Amniotic stem cell (primary cell): ENCODE measurements around the gene SRGAP1.
"Not testable (repeated sequence)": the region's sequence is repeated elsewhere in the genome, so short reads cannot be mapped to it uniquely, and the experiment has no call there.

Experiments used
- DNase-seq: peaks from one replicate; lab custom pipeline; 2025; lab: John Stamatoyannopoulos, UW

SRGAP1 gene

DNA sequence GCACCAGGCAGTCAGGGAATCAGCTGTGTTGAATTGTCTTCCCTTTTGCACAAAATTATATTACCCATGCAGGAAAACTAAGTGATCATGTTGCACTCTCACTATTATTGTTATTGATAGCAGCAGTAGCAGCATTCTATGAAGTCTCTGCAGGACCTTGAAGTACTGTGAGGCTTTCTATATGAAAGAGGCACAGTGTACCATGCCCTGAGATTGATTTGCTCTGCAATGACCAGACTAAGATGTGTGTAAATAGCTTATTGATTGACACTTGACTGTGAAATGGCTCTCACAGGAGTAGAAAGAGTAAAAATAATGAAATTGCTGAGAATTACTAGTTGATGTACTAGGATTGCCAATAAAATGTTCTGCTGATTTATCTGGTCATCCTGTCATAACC lies 277.7 kb downstream of the SRGAP1 start:
- DNase-seq = no peak

DNA sequence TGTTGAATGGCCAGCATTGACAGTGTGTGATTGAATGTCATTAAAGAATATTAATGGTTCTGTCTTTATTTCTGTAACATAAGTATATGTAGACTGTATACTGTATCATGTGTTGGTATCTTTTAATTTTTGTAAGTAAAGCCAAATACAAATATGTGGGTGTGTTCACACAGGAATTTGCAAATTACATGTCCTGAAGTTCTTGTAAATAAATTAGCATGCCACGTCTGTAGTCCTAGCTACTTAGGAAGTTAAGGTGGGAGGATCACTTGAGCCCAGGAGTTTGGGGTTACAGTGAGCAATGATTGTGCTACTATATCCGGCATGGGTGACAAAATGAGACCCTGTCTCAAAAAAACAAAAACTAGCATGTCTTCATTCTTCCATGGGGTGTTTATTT lies 278.5 kb downstream of the SRGAP1 start:
- DNase-seq = no peak

DNA sequence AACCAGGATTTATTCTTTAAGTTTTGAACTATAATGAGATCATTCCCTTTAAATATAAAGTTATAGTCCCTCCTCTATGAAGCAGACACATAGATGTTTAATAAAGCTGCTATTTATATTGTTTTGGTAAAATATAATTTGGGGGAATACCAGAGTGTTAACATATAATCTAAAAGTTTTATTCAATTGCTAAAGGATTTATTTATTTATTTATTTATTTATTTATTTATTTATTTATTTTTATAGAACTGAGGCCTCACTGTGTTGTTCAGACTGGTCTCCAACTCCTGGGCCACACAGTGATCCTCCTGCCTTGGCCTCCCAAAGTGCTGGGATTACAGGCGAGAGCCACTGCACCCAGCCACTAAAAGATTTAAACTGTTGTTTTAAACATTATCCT lies 278.9 kb downstream of the SRGAP1 start:
- no peak for DNase-seq

DNA sequence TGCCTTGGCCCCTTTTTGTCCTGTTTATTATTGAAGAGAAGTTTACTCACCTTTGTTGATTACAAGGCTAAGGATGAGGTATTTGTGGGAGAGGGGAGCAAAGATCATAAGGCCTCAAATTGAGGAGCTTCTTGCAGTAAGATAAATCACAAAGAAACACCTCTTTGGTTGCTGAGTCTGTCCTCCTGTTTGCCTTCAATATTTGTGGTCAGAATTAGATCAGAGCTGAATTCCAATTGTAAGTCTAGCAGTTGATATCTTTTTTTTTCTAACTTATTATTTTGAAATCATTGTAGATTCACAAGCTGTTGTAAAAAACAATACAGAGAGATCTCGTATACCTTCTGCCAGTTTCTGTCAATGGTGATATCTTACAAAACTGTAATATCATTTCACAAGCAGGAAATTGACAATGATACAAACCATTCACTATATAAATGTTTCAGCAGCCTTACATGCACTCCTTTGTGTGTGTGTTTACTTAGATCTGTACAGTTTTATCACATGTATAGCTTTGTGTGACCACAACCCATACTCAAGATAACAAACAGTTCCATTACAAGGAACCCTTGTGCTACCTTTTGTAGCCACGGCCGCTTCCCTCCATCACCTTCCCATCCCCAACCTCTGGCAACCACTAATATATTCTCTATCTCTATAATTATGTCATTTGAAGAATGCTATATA lies 280.2 kb downstream of the SRGAP1 start:
- DNase-seq = no peak

DNA sequence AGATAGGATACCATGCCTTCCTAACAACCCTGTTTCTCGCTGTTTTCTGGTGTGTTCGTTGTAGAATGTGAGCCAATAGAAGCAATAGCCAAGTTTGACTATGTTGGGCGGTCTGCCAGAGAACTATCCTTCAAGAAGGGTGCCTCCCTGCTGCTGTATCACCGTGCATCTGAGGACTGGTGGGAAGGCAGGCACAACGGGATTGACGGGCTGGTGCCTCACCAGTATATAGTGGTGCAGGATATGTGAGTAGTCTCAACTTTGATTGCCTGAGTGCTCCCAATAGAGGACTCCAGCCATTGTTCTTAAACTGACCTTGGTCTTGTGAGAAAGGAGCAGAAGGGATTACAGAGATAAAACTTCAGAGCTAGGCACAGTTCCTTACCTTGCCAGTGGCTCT lies 281.4 kb downstream of the SRGAP1 start:
- DNase-seq = no peak

DNA sequence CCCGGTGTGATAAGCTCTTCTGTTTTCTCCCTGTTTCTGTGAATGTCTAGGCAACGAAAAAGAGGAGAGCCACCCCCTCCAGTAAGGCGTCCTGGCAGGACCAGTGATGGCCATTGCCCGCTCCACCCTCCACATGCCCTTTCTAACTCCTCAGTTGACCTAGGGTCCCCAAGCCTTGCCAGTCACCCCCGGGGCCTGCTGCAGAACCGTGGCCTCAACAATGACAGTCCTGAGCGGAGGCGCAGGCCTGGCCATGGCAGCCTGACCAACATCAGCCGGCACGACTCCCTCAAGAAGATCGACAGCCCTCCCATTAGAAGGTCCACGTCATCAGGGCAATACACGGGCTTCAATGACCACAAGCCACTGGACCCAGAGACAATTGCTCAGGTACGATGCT lies 283.3 kb downstream of the SRGAP1 start:
- no peak for DNase-seq

DNA sequence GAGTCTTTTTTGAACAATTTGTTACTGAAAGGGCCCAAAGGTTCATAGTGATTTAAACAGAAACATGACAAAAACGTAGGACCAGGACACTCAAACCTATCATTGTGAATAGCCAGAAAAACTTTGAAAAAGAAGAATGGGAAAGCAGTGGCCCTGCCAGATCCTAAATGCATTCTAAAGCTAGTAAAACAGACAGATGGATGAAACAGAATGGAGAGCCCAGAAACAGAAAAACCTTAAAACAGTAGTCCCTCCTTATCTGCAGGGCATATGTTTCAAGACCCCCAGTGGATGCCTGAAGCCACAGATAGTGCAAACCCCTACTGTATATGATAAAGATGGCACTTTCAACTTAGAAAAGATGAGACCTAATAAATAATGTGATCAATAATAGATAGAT lies 283.9 kb downstream of the SRGAP1 start:
- DNase-seq = no peak

DNA sequence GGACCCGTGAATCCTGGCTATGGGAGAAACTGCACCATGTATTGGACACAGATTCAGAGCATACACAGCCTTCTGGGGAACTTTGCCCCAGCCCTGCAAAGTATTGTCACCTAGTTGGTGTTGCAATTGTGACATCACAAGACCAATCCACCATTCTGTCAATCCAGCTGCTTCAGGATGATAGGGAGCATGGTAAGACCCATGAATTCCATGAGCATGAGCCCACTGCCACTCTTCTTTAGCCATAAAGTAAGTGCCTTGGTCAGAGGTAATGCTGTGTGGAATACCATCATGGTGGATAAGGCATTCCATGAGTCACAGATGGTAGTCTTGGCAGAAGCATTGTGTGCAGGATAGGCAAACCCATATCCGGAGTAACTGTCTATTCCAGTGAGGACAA lies 286.0 kb downstream of the SRGAP1 start:
- DNase-seq = not testable (repeated sequence)

DNA sequence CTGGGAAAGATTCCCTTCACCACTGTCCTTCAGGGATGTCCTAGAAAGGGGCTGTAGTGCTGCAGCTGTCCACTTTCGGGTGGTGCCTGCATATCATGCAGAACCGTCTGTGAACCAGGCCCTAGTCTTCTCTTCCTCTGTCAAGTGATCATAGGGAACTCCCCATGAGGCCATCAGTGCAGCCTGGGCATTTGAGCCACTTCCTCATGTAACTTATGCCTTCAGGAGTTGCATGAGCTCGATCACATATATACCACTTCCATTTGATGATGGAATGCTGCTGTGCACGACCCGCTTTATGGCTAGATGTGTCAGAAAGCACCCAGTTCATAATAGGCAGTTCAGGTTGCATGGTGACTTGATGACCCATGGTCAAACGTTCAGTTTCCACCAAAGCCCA lies 287.0 kb downstream of the SRGAP1 start:
- DNase-seq = not testable (repeated sequence)

DNA sequence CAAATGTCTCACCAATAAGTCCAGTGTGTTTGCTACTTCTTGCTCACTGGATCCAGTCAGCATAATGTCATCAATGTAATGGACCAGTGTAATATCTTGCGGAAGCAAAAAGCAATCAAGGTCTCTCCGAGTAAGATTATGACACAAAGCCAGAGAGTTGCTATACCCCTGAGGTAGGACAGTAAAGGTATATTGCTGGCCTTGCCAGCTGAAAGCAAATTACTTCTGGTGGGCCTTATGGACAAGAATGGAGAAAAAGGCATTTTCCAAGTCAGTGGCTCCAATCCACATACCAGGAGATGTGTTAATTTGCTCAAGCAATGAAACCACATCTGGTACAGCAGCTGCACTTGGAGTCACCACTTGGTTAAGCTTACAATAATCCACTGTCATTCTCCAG lies 288.2 kb downstream of the SRGAP1 start:
- not testable (repeated sequence) for DNase-seq

DNA sequence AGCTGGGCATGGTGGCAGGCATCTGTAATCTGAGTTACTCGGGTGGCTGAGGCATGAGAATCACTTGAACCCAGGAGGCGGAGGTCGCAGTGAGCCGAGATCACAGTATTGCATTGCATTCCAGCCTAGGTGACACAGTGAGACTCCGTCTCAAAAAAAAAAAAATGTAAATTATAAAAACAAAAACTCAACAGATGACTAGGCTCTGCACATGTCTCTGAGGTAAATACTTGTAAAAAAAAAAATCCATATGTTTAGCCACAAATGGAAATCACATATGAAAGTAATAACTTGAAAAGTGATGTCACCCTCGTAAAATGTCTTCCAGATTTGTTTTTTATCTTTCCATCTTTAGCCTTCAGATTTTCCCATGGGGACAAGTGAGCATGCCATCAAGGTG lies 292.6 kb downstream of the SRGAP1 start:
- no peak for DNase-seq

DNA sequence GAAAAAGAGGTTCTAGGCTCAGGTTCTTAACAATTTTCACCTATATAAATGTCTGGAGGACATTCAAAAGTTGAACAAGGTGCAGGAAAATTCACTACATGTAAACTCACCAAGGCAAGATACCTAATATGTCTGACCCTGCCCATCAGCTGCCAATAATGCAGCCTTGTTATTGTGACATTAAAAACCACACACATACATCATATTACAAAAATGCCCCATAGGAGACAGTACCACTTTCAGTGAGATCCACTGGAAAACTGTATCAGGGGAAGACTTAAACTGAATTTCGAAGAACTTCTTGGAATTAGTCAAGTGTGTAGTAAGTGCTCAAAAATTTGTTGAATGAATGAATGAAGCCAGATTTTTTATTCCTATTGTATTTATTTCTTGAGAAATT lies 294.5 kb downstream of the SRGAP1 start:
- no peak for DNase-seq

DNA sequence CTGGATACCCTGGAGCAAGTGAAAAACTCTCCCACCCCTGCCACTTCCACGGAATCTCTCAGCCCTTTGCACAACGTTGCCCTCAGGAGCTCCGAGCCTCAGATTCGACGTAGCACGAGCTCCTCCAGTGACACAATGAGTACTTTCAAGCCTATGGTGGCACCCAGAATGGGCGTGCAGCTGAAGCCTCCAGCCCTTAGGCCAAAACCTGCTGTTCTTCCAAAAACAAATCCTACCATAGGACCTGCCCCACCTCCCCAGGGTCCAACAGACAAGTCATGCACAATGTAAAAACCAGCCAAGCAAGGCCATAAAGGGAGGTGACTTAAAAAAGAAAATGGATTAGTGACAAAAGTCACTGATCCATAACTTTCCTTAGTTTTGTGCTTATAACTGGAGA lies 297.9 kb downstream of the SRGAP1 start:
- DNase-seq = no peak

DNA sequence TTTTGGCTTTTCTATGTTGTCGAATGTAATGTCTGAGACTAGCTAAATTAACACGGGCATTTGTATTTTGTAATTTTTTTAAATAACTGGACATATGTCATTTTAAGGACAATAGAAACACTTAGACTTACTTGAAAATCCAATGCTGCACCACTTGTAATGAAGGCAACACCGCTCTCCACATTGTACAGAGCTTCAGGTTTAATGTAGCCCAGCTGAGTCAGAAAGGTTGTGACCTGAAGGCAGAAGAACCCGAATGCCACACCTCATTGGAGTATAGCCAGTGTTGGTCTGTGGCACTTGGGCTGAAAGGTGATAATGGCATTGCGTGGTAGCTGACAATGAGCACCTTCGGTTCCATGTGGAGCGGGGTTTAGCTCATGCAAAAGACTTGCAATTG lies 298.3 kb downstream of the SRGAP1 start:
- no peak for DNase-seq

DNA sequence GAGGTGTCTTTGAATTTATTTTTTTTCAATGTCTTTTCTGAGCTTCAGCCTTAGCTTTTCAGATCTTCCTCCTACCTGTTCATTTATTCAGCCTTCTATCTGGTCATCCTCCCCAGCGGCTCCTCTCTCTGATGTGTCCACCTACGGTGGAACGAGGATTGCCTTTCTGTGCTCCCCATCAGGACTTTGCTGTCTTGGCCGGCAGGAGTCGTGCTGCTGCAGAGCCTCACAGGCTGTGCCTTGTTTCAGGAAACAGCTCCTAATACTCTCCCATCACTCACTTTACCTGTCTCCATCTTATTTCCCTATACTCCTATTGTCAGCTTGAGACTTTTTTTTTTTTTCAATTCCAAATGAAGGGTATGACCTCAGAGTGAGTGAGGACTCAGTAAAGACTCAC lies 300.7 kb downstream of the SRGAP1 start:
- no peak for DNase-seq

DNA sequence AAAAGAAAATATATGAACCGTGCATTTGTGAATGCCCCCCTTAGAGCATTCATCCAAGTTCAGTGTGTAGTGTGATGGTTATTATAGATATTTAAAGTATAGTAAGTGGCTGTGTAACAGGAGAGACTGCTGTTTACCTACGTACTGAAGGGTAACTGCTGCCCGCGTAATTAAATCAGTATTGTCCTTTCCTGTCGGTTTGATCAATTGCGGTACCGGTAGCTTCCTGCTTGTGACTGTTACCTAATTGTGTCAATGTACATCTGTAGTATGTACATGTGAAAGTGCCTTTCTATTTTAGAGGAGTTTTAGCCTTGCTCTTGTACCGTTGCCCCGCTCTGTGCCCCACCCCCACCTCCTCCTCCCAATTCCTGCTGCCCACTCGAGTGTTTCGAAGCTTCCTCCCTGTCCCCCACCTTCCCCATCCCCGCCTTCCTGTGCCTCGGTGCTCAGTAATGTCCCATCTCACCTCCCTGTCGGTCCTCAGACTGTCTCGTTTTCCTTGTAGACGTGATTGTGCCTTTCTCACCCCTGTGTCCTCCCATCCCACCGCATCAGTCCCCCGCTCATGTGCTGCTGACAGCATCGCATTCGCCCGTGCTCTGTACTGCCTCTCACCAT lies 302.6 kb downstream of the SRGAP1 start:
- DNase-seq = no peak

DNA sequence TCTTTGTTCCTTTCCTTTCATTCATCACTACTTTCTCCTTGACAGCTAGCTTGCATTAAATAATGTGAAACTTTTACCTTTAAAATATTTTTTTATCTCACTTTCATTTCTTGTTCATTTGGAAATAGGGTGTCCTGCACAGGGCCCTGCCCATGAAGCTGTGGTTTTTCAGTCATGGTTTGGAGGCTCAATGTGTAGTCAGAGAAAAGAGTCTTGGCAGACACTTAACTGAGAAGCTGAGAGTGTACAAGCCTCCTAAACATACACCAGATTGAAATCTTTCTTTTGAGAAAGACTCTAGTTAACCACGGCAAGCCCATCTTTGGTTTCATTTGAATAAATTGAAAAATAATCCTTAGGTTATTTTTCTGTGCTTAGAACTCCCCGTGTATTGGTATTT lies 303.4 kb downstream of the SRGAP1 start:
- no peak for DNase-seq

DNA sequence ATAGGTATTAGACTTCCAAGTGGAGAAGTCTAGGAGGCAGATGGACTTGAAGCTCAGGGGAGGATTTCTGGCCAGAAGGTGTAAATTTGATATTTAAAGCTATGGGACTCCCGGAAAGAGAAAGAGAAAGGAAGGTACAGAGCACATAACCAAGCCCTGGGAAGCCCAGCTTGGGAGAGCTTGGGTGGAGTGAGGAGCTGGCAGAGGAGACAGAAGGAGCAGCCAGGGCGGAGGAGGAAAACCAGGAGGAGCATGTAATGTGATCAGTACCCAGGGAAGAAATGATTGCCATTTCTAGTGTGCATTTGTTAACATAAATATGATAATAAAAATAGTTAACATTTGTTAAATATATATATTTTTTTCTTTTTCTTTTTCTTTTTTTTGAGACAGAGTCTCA lies 310.2 kb downstream of the SRGAP1 start:
- DNase-seq = no peak

DNA sequence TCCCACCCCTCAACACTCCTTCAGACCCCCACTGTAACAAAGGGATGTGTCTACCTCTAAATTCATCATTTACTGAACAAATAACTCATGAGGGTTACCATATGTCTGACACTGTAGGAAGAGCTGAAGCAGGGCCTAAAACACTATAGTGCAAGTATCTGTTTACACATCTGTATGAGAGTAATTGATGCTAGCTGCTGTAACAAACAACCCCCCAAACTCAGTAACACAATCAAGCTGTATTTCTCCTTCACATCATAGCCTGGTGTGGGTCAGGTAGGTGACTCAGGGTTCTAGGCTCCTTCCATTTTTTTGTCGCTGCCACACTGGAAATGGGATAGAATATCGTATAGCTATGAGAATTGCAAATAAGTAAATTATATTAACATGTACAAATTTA lies 312.6 kb downstream of the SRGAP1 start:
- no peak for DNase-seq

DNA sequence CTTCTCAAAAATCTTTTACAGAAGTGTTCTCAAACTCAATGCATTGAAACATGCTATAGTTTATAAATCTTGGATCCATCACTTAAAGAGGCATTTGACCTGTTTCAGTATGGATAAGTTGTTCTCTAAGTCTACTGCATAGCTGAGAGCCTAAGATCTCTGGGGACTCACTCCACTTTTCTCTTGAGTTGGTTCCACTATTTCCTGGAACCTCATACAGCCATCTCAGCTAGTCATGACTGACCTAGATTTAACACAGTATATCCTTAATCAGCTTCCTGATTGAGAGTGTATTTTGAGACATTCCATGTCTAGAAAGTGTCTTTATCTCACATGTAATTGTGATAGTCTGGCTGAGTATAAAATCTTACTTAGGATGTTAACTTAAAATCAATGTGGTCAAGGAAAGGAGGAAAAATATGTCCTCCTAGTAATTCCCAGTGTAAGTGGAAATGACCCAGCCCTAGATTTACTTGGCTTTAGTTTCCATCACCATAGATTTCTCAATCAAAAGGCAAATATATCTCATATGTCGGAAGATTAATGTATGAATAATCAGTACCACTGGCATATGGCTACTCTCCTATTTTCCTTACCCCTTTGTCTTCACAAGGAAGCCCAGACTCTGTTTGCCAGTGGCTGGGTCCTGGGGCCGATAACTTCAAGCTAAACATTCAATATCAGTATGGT lies 315.7 kb downstream of the SRGAP1 start:
- no peak for DNase-seq

DNA sequence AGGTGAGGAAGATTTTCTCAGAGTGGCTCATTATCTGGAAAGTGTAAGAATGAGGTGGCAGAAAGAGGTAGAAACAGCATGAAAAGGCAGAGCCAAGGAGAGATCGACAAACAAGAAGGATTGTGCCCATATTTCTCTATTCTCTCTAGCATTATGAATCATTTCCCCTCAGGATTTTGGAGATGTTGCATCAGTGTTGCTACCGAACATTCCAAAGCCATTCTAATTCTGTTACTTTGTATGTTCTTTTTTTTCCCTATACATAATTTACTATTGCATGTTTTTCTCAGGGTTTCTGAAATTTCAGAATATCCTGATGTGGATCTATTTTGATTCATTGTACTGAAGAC lies 316.2 kb downstream of the SRGAP1 start:
- DNase-seq = no peak

DNA sequence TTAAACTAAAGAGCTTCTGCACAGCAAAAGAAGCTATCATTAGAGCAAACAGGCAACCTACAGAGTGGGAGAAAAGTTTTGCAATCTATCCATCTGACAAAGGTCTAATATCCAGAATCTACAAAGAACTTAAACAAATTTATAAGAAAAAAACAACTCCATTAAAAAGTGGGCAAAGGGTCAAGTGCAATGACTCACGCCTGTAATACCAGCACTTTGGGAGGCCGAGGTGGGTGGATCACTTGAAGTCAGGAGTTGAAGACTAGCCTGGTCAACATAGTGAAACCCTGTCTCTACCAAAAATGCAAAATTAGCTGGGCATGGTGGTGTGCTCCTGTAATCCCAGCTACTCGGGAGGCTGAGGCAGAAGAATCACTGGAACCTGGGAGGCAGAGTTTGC lies 322.1 kb downstream of the SRGAP1 start:
- DNase-seq = not testable (repeated sequence)

DNA sequence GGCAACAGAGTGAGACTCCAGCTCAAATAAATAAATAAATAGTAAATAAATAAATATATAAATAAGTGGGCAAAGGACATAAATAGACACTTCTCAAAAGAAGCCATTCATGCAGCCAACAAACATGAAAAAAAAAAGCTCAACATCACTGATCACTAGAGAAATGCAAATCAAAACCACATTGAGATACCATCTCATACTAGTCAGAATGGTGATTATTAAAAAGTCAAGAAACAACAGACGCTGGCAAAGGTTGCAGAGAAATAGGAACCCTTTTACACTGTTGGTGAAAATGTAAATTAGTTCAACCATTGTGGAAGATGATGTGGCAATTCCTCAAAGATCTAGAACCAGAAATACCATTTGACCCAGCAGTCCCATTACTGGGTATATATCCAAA lies 322.5 kb downstream of the SRGAP1 start:
- DNase-seq = not testable (repeated sequence)

DNA sequence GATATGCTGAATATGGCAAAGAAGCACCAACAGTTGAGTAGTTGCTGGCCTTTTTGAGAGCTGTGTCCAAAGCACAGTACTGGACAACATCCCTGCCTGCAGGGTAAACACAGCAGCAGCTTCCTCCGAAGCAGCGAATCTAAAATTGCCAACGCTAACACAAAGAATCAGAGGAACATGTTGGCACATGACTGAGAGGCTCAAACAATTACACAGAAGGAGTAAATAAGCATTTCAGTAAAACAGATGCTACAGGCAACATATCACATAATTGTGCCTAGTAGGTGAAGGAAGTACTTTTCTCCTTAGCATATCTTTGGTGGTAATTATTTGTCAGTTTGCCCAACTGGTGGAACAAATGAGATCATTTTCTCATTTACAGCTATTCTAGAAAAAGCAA lies 325.5 kb downstream of the SRGAP1 start:
- DNase-seq = no peak
